GM19397 (cell line): ENCODE results near the gene INTU.
"Not testable (repeated sequence)": the region's sequence is repeated elsewhere in the genome, so short reads cannot be mapped to it uniquely, and the experiment has no call there.

Experiments
- ATAC-seq: cut with Tn5 transposase; IDR thresholded peaks from one replicate; pipeline ENCODE4 v1.9.1; 2021; ENCODE audit warnings: mild to moderate bottlenecking, moderate library complexity; ENCODE audit not compliant: unreplicated experiment

Gene INTU

DNA sequence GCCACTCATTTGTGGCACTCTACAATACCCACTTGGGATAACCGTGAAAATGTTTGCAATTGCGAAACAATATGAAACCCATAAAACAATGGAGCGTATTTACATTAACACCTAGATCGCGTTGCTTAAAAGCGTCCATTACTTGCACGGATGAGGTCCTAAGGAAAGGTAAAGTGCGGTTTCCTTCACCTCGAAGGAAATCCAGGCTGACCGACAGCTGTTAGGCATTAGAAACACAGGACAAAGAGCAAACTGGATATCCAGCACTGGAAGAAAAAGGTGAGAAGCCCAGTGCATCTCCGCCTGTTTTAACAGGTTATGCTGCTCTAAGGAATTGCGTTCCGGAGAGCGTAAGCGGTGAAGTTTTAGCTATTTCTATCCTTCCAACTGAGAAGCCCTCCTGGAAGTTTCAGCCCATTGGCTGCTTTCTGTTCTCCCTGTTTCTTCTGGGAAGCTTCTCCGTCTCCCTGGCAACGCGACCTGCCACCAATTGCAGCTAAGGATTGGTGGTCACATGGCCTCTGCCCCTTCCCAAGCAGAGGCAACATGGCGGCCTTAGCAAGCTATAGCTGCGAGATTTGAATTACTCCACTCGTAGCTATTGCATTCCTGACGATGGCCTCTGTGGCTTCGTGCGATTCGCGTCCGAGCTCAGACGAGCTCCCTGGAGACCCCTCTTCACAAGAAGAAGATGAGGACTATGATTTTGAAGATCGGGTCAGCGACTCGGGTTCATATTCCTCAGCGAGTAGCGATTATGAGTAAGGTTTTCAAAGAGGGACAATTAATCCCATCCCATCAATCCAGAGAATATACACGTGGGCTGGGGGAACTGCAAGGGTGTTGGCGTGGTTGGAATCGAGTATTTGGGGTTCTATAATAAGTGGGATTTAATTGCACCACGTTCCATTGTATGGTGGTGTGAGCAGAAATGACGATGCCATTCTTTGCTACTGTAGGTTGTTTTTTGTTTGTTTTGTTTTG lies at the start of gene INTU:
Gene INTU (plus strand): TSS at position 538 of the 984 bp plus-strand sequence. CDS start 78 bp downstream, at position 616.
- ATAC-seq: peak; percentile 100

DNA sequence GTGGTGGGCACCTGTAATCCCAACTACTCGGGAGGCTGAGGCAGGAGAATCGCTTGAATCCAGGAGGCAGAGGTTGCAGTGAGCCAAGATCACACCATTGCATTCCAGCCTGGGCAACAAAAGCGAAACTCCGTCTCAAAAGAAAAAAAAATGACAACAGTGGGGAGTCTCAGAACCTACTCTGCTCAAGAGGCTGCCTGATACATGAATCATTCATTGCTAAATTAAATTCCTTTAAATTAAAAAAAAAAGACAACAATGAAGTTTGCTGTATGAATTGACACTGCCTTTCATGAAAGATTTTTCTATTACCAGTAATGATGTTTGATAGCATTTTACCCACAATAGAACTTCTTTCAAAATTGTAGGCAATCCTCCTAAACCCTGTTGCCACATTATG lies 46.3 kb upstream of the INTU start:
- ATAC-seq: not testable (repeated sequence)

DNA sequence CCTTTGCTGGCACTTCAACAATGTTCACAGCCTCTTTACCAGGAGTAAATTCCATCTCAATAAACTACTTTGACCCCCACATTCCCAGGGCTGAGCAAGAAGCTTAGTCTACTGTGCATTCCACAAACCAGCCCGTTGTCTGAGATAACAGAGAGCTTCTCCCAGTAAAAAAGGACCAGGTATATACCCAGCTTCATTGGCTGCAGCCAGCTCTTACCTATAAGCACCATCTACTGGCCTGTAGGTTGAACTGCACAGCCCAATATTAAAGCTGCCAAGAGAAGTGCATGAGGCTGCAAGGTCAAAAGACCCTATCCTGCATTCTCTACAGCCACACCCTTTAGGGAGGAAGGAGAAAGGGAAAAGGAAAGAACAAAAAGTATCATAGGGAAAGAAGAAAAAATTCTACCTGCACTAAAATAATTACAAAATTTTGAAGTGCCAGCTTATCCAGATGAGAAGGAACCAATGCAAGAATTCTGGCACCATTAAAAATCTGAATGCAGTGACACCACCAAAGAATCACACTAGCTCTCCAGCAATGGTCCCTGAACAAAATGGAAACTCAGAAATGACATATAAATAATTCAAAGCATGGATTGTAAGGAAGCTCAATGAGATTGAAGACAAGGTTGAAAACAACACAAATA lies 45.7 kb upstream of the INTU start:
- peak; percentile 100 for ATAC-seq

DNA sequence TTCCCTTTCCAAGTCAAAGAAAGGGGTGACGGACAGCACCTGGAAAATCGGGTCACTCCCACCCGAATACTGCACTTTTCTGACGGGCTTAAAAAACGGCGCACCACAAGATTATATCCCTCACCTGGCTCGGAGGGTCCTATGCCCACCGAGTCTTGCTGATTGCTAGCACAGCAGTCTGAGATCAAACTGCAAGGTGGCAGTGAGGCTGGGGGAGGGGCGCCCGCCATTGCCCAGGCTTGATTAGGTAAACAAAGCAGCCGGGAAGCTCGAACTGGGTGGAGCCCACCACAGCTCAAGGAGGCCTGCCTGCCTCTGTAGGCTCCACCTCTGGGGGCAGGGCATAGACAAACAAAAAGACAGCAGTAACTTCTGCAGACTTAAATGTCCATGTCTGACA lies 43.6 kb upstream of the INTU start:
- not testable (repeated sequence) for ATAC-seq

DNA sequence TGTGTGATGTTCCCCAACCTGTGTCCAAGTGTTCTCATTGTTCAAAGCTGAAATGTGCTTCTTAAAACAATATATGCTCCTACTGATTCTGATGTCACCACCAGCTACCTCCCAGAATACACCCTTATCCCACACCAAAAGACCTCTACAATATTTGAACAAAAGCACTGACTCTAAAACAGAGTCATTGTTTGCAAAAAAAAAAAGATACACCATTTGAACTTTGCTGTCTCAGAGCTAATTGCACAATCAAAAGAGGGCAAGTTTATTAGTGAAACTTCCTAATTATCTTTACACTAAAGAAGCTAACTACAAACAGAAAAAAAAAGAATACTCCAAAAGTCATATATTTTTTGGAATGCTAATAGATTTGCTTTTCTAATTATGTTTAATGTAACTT lies 34.1 kb upstream of the INTU start:
- ATAC-seq: no peak

DNA sequence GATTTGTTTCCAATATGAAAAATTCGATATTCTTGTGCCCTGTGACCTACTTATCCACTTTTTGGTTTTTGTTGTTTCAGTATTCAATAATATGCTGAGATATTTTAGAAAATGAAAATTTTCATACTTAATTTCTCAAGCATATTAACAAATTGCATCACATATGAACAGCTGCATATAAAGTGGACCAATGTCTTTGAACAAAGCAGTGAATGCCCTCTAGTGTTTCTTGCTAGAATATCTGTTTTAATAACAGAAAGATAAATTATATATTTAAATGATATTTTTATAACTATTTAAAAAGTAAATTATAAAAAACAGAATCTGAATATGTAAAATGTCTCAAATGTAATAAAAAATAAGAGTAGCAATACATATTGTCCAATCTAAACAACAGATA lies 31.7 kb upstream of the INTU start:
- no peak for ATAC-seq

DNA sequence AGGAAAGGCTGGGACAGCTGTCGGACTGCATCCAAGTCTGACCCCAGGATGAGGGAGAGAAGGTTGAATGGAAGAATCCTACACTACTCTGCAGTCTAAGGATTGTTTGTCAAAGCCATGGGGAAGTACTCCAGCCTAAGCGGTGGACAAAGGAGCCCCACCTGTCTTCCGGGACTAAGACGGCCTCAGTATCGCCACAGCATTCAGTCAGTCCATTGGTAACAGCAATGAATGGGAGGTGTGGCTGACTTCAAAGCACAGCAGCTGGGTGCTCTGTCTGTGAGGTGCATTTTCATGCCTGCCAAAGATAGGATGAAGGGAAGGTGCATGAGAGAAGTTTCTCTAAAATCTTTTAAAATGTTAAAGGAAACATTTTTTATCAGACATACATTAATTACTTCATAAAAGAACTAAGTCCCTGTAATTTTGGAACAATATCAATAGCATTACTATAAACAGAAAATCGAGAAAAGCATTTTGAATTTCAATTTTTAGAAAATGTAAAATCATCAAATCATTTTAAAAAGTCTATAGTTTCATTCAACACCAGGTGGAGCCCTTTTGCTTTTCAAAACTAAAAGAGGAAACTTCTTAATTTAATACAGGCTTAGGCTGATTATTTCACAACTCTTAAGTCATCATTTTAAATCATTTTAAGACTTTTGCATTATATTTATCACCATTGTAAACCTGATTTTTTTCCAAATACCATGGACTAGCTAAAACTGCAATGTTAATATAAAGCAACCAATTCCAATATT lies 27.6 kb upstream of the INTU start:
- no peak for ATAC-seq

DNA sequence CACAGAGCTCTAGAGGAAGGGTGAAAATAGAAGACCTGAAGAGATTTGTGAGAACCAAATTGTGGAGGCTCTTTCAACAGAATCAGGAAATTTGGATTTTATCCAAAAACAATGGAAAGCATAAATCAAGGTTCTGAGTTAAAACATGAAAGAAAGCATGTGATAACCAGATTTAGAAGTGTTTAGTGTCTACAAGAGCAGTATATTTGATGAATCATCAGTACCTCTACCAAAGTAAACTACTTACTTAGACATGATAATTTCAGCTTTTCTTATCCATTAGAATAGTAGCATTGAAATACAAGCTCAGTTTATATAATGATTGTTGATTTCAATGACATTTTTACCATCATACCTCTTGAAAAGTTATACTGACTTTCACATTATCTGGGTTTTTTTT lies 25.9 kb upstream of the INTU start:
- ATAC-seq: no peak

DNA sequence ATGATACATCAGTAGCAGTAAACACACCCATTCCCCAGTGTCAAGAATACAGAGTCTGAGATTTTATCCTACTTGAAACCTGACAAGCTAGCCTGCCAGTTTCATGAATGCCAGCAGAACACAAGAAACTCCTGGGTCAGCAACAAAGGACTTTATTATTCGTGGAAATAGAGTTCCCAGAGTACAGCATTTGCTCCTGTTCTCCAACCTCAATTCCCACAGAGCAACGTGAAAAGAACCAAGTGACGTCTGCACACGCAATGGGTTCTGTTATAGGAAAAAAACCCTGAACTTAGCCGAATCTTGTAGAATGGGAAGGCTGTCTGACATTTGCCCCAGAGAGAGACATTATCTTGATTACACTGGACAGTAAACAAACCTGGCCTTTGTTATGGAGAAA lies 23.3 kb upstream of the INTU start:
- ATAC-seq: no peak

DNA sequence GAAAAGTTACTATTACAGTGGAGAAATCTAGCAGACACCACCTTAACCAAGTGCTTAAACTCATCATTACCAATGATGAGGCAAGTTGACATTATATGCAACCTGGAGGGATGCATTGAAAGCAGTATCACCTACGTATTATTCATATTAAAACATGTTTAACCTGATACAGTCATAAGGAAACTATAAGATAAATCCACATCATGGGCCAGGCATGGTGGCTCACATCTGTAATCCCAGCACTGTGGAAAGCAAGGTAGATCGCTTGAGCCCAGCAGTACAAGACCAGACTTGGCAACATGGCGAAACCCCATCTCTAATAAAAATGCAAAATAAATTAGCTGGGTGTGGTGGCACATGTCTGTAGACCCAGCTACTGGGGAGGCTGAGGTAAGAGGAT lies 22.3 kb upstream of the INTU start:
- no peak for ATAC-seq

DNA sequence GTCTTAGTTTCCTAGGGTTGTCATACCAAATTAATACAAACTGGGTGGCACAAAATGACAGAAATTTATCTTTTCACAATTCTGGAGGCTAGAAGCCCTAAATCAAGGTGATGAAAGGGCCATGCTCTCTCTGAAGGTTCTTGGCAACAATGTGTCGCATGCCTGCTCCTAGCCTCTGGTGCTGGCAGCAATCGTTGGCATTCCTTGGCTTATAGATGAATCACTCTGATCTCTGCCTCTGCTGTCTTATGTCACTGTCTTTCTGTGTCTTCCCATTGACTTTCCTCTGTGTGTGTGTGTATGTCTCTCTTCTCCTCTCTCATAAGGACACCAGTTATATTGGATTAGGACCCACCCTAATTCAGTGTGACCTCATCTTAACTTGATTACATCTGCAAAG lies 15.9 kb upstream of the INTU start:
- no peak for ATAC-seq

DNA sequence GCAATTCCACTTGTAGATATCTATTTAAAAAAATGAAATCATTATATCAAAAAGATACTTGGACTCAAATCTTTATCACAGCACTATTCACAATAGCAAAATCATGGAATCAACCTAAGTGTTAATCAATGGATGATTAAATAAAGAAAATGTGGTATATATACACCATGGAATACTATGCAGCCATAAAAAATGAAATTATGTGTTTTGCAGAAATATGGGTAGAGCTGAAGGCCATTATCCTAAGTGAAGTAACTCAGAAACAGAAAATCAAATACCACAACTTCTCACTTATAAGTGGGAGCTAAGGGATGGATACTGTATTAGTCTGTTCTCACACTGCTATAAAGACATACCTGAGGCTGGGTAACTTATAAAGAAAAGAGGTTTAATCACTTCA lies 14.3 kb upstream of the INTU start:
- ATAC-seq: no peak

DNA sequence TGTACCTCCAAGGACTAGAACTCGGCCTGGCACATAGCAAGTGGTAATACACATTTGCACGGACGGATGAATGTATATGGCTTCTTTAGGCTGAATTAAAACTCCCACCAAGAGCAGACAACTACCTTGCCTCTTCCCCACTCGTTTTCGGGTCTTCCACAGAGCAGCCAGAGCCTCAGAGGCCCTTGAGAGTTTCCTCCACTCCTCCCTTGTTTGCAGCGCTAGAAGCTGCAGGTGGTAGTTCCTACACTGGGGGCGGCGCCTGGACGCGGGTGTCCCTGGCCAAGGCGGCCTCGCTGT lies 10.2 kb upstream of the INTU start:
- ATAC-seq: no peak

DNA sequence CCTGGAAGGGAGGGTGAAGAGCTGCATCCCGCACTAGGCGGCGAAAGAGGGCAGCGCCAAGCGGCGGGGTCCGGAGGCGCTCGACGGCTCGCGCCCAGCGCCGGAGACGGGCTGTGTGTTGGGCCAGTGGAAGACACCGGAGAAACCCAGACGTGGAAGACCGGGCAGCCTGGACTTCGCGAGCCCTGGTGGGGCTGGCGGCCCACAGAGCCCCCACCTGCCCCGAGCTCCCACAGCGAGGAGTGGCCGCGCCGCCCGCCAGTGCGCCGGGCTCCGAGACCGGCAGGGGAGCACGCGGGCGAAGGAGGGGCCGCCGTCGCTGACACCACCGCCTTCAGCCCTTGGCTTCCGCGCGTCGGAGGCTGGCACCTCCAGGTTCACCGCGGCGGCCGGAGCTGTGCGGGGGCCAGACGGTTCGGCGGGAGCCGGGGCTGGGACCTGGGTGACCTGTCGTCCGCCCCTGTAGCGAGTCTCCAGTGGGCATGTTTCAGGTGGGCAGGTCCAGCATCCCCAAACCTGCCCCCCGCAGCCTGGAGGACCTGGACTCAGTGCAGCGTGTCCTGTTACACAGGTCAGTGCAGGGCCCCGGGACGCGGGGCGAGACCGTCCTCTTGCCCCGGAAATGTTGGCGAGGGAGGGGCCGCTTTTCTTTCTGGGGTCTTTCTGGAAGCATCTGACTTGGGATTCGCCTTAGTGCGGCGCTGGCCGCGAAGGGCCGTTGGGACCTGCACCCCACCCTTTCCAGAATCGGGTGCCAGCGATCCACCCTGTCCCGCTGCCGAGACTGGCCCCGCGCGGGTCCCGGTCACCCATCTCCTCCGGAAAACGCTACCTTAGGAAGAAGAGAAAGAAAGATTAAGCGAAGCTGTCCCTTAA lies 9.6 kb upstream of the INTU start:
- peak; percentile 72 for ATAC-seq

DNA sequence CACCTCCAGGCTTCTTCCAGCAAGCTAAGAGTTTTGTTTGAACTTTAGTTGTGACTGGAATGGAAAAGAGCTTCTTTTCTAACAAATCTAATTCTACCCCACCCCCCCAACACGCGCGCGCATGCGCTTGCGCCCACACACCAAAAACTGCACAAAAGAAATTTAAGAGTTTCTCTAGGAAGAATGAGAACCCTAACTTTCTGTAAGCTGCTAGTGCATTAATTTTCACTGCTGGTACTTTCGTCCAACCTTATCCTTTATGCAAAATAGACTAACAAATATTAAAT lies 9.0 kb upstream of the INTU start:
- ATAC-seq: no peak

DNA sequence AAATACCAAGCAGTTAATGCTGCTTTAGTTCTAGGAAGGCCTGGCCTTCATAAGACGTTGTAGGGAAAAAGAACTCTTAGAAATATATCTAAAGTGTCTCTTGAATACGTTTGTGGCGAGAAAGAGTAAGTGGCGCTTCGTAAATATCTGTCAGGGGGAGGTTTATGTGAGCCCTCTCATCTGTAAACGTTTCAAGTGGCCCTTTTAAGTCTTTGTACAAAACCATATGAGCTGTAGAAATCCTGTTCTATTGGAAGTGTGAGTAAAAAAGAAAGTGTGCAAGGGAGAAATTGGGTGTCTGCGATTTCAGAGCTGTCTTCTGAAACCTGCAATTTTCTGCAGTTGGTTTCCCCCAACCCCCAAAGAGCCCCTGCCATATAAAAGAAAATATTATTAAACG lies 8.6 kb upstream of the INTU start:
- ATAC-seq: no peak

DNA sequence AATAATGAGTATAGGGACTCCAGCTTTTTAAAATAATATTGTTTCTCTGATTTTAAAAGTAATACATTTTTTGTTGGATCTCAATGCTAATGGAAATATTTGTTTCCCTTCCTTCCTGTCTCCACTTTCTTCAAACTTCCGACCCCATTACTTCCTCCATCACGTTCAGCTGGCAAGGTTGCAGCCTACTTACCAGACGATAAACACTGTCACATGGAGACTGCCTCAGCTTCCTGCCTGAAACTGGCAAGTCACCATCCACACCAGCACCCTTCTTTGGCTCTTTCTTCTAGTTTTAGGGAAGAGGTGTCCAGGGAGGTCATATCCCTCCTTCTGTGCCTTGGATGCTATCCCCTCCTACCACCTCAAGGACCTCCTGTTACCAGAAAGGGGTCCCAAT lies 3.4 kb upstream of the INTU start:
- ATAC-seq: no peak

DNA sequence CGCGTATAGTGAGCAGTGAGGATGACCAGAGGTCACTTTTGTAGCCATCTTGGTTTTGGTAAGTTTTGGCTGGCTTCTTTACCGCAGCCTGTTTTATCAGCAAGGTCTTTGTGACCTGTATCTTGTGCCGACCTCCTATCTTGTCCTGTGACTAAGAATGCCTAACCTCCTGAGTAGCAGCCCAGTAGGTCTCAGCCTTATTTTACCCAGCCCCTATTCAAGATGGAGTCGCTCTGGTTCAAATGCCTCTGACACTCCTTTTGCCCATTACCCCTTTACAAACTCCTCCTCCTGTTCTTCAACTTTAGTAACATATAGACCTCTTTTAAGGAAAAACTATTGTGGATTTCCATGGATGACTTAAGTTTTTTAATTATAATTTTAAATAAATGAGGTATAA lies 2.6 kb upstream of the INTU start:
- ATAC-seq: no peak

DNA sequence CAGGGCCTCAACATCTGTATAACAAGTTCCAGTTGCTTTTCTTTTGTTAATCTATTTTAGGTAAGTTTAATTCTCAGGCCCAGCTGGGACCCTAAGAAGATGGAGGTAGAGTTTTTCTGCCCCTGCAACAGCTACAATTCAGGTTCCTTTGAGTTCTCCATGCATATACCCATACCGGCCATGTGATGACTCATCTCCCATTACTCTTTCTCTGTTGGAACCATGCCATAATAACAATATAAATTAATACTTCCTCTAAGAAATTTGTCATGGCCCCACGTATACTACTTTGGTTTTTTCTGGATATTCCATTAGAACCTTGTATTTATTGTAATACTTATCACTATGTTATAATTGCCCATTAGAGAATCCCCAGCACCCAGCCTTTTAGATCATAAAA lies 1.3 kb upstream of the INTU start:
- ATAC-seq: no peak

DNA sequence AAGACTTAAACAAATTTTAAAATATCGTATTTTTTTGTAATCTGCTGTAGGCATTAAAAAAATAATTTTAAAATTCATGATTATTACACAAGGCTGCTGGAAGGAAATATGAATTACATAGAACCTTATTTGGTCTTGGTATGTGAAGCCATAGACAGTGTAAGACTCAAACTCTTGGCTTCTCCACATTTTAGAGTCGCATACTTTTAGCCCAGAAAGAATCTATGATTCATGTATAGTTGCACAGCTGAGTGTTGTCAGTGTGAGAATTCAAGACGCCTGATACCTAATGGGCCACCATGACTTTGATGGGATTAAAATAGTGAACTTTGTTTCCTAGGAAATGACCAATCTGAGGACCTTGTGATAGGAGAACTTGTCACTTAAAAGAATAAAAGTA lies 1.4 kb downstream of the INTU start:
- no peak for ATAC-seq

DNA sequence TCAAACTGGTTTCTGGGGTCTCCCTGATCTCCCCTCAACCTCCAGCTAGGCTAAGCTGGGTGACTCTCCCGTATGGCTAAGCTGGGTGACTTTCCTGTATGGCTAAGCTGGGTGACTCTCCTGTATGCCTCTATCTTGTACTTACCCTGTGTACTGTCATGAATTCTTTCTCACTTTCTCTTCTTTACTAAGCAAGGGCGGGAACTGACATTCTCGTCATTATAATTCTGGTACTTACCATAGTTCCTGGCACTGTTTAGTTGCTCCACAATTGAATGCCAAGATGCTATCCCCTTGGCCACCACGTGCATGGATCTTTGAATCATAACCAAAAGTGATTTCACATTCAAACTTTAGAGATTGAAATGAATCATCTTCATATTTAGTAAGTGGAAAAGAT lies 8.8 kb downstream of the INTU start:
- ATAC-seq: no peak
